Memory B cell (primary cell): Measurements from ENCODE around the gene TMEM135.

Source experiments
- ATAC-seq: fragments of 150-1000 bp; cut with Tn5 transposase; 2 replicates; pipeline ENCODE4 v1.10.0; 2021; ENCODE audit warnings: low read depth, mild to moderate bottlenecking, moderate library complexity
- DNase-seq, 2 donors: peaks; one replicate each; pipeline ENCODE4 v3.0.0; 2022; ENCODE audit warnings: low spot score in 2 of 2
- H3K27ac Mint-ChIP-seq: one replicate; pipeline ENCODE4 v1.8.0; 2022; ENCODE audit warnings: mild to moderate bottlenecking, moderate library complexity, mixed read lengths
- H3K27me3 Mint-ChIP-seq: one replicate; pipeline ENCODE4 v1.8.0; 2022; ENCODE audit warnings: mixed read lengths
- H3K36me3 Mint-ChIP-seq: one replicate; pipeline ENCODE4 v1.8.0; 2022; ENCODE audit warnings: mild to moderate bottlenecking, mixed read lengths
- H3K4me1 Mint-ChIP-seq: one replicate; pipeline ENCODE4 v1.8.0; 2022; ENCODE audit warnings: mixed read lengths
- H3K4me3 Mint-ChIP-seq: one replicate; pipeline ENCODE4 v1.8.0; 2022; ENCODE audit warnings: mild to moderate bottlenecking, moderate library complexity, mixed read lengths
- H3K9me3 Mint-ChIP-seq: one replicate; pipeline ENCODE4 v1.8.0; 2022; ENCODE audit warnings: mixed read lengths

Gene TMEM135

DNA sequence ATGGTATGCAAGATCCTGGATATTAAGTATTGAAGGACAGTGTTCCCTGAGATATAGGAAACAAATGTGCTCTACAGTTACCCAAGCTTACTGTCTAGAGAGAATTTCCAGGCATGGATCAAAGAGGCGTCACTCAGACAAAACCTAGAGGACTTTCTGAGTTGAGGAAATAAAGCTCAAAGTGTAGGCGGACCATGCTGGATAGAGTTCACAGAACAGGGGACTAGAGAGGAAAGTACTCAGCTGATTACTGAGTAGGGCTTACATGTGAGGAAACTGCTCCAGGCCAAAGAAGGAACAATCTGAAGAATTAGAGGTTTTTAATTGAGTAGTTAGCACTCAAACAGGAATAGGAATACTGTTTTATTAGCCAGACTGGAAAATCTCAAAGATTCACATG lies 193.3 kb downstream of the TMEM135 start:
- H3K27ac Mint-ChIP-seq = no peak overlapping the region
- ATAC-seq (no peak), DNase-seq (no peak)
- H3K9me3 Mint-ChIP-seq = peaks cover 16% of the 10 kb centered on the region
- H3K4me3 Mint-ChIP-seq = no peak overlapping the region
- peaks cover 3% of the 10 kb centered on the region for H3K4me1 Mint-ChIP-seq
- peaks cover 17% of the 10 kb centered on the region for H3K36me3 Mint-ChIP-seq
- H3K27me3 Mint-ChIP-seq = no peaks in the 10 kb centered on the region

DNA sequence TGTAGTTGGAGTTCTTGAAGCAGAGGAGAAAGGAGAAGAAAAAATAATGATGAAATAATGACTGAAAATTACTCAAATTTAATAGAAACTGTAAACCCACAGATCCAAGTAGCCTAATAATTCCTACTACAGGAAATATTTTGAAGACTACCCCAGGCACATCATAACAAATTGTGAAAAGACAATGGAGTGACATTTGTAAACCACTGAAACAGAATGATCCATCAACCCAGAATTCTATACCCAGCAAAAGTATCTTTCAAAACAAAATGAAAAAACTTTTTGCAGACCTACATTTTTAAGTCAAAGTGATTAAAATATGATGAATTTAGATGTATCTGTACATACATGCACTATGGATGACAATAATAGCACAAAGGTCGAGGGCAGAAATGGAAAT lies 194.6 kb downstream of the TMEM135 start:
- ATAC-seq (no peak), DNase-seq (no peak)
- Mint-ChIP-seq H3K4me1 (peaks cover 3% of the 10 kb centered on the region), H3K36me3 (peaks cover 20% of the 10 kb centered on the region), H3K9me3 (peaks cover 16% of the 10 kb centered on the region), H3K27me3 (no peaks in the 10 kb centered on the region), H3K4me3 (no peak overlapping the region), H3K27ac (no peak overlapping the region)

DNA sequence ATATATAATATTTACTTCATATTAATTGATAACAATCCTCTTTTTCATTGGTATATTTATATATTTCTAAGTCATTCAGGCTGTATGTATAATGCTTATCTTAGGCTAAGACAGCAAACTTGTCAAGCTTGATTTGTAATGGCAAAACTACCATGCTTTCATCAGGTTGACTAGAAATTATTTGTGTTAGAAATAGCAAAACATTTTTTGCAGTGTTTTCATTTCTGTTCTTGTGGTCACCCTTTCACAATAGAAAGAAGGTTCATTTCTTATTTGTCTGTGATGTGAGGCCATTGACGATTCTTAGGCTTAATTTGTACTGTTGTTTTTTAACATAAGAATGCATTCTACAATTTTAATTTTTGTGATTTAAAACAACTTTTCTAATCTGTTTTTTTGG lies 197.6 kb downstream of the TMEM135 start:
- Mint-ChIP-seq H3K4me3 (no peak overlapping the region), H3K4me1 (no peaks in the 10 kb centered on the region), H3K36me3 (peaks cover 18% of the 10 kb centered on the region), H3K9me3 (peaks cover 16% of the 10 kb centered on the region), H3K27ac (no peak overlapping the region), H3K27me3 (no peaks in the 10 kb centered on the region)
- DNase-seq = no peak
- no peak for ATAC-seq

DNA sequence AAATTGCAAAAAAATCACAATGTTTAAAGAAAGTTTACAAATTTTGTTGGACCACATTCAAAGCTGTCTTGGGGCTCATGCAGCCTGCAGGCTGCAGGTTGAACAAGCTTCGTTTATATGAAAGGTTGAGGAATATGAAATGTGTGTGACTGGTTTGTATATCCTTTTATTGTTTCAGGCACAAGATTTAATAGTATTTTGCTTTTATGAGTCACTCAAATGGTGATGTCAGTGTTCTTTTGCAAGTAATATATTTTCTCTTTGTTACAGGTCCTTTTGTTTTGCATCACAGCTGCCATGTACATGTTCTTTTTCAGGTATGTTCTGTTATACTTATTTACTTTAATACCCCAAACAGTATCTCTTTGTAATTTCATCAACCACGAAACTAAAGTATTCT lies 198.6 kb downstream of the TMEM135 start:
- Mint-ChIP-seq H3K27me3 (no peaks in the 10 kb centered on the region), H3K4me1 (no peaks in the 10 kb centered on the region), H3K4me3 (no peak overlapping the region), H3K9me3 (peaks cover 13% of the 10 kb centered on the region), H3K27ac (no peak overlapping the region), H3K36me3 (peaks cover 15% of the 10 kb centered on the region)
- no peak for DNase-seq
- ATAC-seq = no peak

DNA sequence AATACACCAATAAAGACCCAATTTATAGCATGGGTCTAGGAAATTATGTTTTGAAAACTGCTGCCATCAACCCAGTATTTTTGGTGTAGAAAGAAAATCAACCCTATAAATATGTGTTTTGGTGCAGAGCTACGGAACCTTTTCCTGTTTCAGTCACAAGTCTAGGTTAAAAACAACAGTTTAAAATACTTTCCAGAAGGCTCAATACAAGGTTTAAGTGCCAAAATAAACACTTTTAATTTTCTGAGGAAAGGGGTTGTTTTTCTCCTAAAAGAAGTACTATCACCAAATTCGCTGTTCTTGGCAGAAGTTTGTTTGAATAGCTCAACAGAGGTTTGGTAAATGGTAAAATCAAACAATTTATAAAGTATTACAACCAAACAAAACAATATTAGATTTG lies 201.3 kb downstream of the TMEM135 start:
- no peaks in the 10 kb centered on the region for H3K27me3 Mint-ChIP-seq
- H3K36me3 Mint-ChIP-seq = peaks cover 7% of the 10 kb centered on the region
- H3K4me1 Mint-ChIP-seq = no peaks in the 10 kb centered on the region
- H3K4me3 Mint-ChIP-seq = no peak overlapping the region
- no peak for ATAC-seq
- peaks cover 2% of the 10 kb centered on the region for H3K9me3 Mint-ChIP-seq
- no peak overlapping the region for H3K27ac Mint-ChIP-seq
- no peak for DNase-seq

DNA sequence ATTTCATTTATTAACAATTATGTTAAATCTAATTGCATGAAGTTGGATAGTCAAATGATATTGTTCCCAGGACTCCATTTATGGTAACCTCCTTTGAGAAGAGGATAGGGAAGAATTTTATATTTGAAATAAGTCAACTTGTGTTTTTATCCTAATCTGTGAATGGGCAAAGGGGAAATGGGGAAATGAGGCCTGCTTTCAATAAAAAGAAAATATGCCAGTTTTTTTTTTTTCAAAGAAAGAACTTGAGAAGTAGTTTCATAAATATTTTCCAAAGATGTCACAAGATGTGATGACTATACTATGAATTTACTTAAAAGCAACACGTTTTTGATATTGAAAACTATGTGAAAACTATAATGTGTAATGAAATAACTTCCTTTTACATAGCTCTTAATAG lies 201.8 kb downstream of the TMEM135 start:
- Mint-ChIP-seq H3K36me3 (peaks cover 7% of the 10 kb centered on the region), H3K27ac (no peak overlapping the region), H3K9me3 (peaks cover 2% of the 10 kb centered on the region), H3K27me3 (no peaks in the 10 kb centered on the region), H3K4me3 (no peak overlapping the region), H3K4me1 (no peaks in the 10 kb centered on the region)
- no peak for DNase-seq
- ATAC-seq = no peak

DNA sequence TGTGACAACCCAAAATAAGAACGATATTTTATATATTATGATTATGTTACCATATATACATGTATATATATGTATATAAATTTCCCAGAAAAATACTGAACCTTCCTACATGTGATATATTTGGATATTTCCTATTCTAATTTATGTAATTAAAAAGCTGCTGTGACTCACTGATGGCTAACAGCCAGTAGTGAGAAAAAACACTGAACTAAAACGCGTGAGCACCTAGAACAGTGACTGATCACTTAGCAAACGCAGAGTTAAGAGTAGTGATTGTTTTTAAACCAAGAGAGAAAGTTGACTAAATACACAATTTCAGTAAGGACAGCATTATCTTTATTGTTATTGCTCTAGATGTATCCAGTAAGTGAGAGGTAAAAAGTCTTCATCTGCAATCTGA lies 213.8 kb downstream of the TMEM135 start:
- no peaks in the 10 kb centered on the region for H3K9me3 Mint-ChIP-seq
- ATAC-seq (no peak), DNase-seq (no peak)
- H3K4me3 Mint-ChIP-seq = no peak overlapping the region
- H3K36me3 Mint-ChIP-seq = peaks cover 4% of the 10 kb centered on the region
- no peaks in the 10 kb centered on the region for H3K27me3 Mint-ChIP-seq
- no peak overlapping the region for H3K27ac Mint-ChIP-seq
- peaks cover 9% of the 10 kb centered on the region for H3K4me1 Mint-ChIP-seq

DNA sequence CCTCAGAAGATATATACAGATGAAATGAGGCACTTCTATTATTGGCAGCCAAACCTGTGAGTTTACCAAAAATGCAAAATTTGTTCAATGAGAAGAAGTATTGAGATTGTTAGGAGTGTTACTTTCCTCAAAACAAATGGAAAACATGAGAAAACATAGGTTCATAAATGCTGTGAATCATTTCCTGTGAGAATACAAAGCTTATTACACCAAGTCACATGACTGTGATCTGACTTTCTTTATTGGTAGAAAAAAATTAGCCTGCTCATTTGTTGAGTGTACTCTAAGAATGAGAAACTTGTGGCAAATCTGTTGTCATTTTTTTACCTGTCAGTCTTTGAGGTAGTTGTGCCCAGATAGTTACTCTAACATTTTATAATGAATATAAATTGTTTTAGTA lies 215.1 kb downstream of the TMEM135 start:
- H3K36me3 Mint-ChIP-seq = peaks cover 4% of the 10 kb centered on the region
- no peak overlapping the region for H3K27ac Mint-ChIP-seq
- ATAC-seq (no peak), DNase-seq (no peak)
- no peaks in the 10 kb centered on the region for H3K9me3 Mint-ChIP-seq
- H3K4me1 Mint-ChIP-seq = peaks cover 9% of the 10 kb centered on the region
- no peaks in the 10 kb centered on the region for H3K27me3 Mint-ChIP-seq
- no peak overlapping the region for H3K4me3 Mint-ChIP-seq

DNA sequence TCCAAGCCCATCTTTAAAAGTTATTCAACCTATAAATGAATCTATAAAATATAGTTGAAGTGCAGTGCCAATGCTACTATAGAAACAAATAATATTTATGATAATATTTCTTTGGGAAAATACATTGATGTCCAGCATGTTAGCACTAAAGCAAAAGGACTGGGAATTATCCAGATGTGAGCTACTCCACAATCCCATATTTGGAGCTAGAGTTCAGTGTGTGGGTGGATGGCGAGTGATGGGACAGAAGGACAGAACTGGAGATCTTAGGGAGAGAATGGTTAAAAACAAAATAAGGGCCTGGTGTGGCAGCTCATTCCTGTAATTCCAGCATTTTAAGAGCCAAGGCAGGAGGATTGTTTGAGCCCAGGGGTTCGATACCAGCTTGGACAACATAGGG lies 216.8 kb downstream of the TMEM135 start:
- no peaks in the 10 kb centered on the region for H3K27me3 Mint-ChIP-seq
- H3K9me3 Mint-ChIP-seq = no peaks in the 10 kb centered on the region

DNA sequence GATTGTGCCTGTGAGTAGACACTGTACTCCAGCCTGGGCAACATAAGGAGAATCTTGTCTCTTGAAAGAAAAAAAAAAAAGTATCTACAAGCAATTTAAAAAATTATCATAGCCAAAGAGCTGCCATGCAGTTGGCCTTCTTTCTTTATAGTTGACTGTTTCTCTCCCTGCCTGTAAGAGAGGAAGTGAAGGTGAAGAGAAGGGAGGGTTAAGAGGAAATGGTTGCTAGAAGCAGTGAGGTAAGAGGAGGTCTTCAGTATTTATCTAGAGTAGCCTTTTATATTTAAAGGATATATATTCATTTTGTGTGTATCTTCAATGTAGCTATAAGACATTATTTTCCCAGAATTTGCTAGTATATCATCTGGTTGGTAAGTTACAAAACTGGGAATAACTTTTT lies 217.9 kb downstream of the TMEM135 start:
- H3K4me3 Mint-ChIP-seq = no peak overlapping the region
- peak overlapping the region; percentile 21 for H3K27ac Mint-ChIP-seq
- no peaks in the 10 kb centered on the region for H3K27me3 Mint-ChIP-seq
- ATAC-seq = peak; percentile 58
- DNase-seq = no peak
- H3K9me3 Mint-ChIP-seq = no peaks in the 10 kb centered on the region
- peaks cover 7% of the 10 kb centered on the region for H3K4me1 Mint-ChIP-seq
- H3K36me3 Mint-ChIP-seq = peaks cover 2% of the 10 kb centered on the region

More for the DNA sequence above, 216.8 kb downstream of the TMEM135 start:
- H3K4me3 Mint-ChIP-seq = no peak overlapping the region
- peaks cover 7% of the 10 kb centered on the region for H3K4me1 Mint-ChIP-seq
- H3K27ac Mint-ChIP-seq = no peak overlapping the region
- H3K36me3 Mint-ChIP-seq = peaks cover 2% of the 10 kb centered on the region
- no peak for ATAC-seq
- DNase-seq = no peak

DNA sequence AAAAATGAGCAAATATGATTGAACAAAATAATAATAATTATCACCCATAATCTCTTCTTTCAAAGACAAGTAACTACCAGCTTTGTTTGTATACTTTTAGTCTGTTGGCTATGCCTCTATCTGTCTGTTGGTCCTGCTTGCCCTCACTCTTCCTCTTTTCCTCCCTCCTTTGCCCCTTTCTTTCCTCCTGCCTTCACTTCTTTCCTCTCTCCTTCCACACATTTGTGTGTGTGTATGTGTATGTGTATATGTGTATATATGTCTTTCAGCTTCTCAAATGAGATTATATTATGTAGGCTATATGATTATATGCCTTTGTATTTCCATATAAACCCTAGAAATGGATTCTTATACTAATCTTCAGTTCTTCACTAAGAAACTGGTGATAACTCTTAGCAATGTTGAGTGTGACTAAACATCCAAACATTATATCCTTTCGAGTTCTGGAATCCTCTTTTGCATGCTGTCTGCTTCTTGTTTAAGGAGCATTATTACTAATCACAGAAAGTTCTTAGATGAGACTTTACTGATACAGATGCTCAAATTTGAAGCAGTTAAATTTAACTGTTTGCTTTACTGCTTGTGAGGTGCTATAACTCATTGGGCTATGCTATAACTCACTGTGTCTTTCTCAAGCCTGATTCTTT lies 219.1 kb downstream of the TMEM135 start:
- Mint-ChIP-seq H3K4me3 (no peak overlapping the region), H3K36me3 (no peaks in the 10 kb centered on the region), H3K9me3 (no peaks in the 10 kb centered on the region), H3K27me3 (no peaks in the 10 kb centered on the region), H3K4me1 (peaks cover 4% of the 10 kb centered on the region), H3K27ac (no peak overlapping the region)
- DNase-seq = no peak
- ATAC-seq = no peak

DNA sequence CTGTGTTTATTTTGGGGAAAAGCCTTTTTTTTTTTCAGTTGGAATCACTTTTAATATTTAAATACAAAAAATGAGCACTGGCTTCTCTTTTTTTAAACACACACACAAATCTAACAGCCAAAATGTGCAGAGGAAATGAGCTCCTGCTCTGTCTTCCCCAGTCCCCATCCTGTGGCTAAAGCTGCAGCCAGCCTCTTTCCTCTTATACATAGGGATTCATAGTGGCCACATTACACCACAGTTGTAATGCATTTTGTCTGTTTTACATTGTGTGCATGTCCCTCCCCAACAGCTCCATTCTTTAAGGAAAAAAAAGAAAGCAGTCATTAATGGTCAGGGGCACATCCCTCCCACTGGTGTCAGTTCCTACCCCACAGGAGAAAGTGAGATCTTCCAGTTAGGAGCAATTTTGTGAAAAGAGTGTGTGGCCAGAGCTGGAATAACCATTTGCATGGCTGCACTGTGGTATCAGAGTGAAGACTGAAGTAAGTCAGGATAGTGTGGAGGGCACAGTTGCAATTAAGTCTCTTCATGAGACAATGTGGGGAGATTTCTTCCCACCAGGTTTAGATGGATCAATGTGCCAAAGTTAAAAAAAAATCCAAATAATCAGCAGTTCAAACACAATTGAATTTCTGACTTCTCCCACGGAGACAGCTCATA lies 220.6 kb downstream of the TMEM135 start:
- no peak overlapping the region for H3K27ac Mint-ChIP-seq
- H3K27me3 Mint-ChIP-seq = no peaks in the 10 kb centered on the region
- no peaks in the 10 kb centered on the region for H3K36me3 Mint-ChIP-seq
- H3K4me1 Mint-ChIP-seq = peaks cover 4% of the 10 kb centered on the region
- DNase-seq (no peak), ATAC-seq (no peak)
- no peaks in the 10 kb centered on the region for H3K9me3 Mint-ChIP-seq
- no peak overlapping the region for H3K4me3 Mint-ChIP-seq

DNA sequence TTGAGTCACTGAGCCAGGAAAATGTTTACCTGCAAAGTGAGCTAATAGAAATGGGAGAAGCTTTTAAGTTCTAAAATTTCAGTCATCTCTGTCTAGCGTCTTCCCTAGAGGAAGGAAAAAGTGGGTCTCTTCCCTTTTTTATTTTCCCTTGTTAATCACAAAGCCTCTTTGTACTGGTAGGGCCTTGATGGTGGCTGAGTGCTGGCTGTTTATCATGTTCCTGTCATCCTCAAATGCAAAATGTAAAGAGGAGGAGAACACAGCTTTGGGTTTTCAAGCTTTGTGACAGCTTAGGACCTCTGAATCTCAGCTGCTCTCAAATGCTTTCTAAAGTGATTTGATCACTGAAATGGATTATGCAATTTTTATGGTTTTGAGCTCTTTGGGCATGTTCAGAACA lies 222.0 kb downstream of the TMEM135 start:
- no peak for ATAC-seq

DNA sequence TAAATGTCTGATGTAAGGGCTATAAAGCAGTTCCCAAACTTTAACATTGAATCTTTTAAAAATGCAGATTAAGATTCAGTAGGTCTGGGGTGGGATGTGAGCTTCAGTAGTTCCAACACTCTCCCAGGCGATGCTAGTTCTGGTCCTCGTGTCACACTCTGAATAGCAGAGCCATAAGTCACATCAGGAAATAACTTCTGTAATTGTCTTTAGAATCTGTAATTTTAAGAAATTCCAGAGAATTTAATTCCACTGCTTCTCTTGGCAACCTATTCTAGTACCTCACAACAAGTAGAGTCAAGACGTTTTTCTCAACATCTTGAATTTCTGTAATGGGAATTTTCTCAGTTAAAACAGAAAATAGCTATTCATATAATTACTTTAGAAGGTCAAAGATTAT lies 223.1 kb downstream of the TMEM135 start:
- H3K27ac Mint-ChIP-seq = no peak overlapping the region
- no peak for ATAC-seq
- H3K27me3 Mint-ChIP-seq = no peaks in the 10 kb centered on the region
- no peaks in the 10 kb centered on the region for H3K4me1 Mint-ChIP-seq
- H3K9me3 Mint-ChIP-seq = no peaks in the 10 kb centered on the region
- H3K36me3 Mint-ChIP-seq = no peaks in the 10 kb centered on the region
- DNase-seq = no peak
- H3K4me3 Mint-ChIP-seq = no peak overlapping the region

More for the DNA sequence above, 222.0 kb downstream of the TMEM135 start:
- no peak for DNase-seq
- Mint-ChIP-seq H3K9me3 (no peaks in the 10 kb centered on the region), H3K4me3 (no peak overlapping the region), H3K36me3 (no peaks in the 10 kb centered on the region), H3K27ac (no peak overlapping the region), H3K27me3 (no peaks in the 10 kb centered on the region), H3K4me1 (peaks cover 4% of the 10 kb centered on the region)

DNA sequence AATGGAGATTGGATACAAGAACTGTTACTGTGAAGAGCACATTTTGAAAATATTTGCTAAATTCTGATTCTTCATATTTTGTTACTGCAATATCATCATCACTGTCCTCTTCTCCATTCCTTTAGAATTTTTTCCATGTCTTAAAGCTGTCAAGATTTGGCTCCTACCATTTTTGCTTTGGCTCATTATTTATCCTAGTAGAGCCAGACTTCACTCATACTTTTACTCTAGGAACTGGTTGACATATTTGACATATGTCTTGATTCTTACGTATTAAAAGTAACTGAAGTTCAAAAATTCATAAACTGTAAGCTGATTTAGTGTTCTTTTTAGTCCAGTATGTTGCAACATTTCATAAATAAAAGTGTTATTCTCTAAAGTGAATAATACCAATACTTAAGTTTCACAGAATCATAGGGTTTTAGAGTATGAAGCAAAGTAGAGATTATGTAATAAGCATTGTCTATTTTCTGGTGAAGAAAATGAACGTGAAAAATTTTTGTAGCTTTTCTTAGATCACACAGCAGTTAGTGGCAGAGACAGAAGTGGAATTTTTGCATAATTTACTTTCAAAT lies 225.6 kb downstream of the TMEM135 start:
- no peak overlapping the region for H3K27ac Mint-ChIP-seq
- H3K36me3 Mint-ChIP-seq = no peaks in the 10 kb centered on the region
- ATAC-seq (no peak), DNase-seq (no peak)
- no peaks in the 10 kb centered on the region for H3K27me3 Mint-ChIP-seq
- no peaks in the 10 kb centered on the region for H3K4me1 Mint-ChIP-seq
- H3K9me3 Mint-ChIP-seq = no peaks in the 10 kb centered on the region
- H3K4me3 Mint-ChIP-seq = no peak overlapping the region
